Endothelial cell of umbilical vein (primary cell): Measurements from ENCODE around the gene CCDC9. TPM values are rescaled to one million over a fixed set of nuclear protein-coding genes. Genes with fewer than 3 reads are reported as not detected.

ENCODE experiments used
- Bru-seq: library from RNA; stranded (reverse); fragments of 400-500 nt; gene quantifications from one replicate; lab custom pipeline; 2021; lab: Mats Ljungman, UMichigan
- BruChase-seq, 2 experiments: library from RNA; stranded (reverse); fragments of 400-500 nt; gene quantifications; one replicate each; lab custom pipeline; 2021; lab: Mats Ljungman, UMichigan
- BruUV-seq: library from RNA; stranded (reverse); fragments of 400-500 nt; replicated peaks from 2 replicates; lab custom pipeline; 2021; lab: Mats Ljungman, UMichigan
- CTCF ChIA-PET: fragments of 300-600, 350-600 bp; sonication (Branson Sonifier 250); formaldehyde crosslinking; loops from one replicate; lab custom pipeline; 2021; ENCODE audit warnings: antibody characterized with exemption, inconsistent platforms; lab: Charles Lee
- POLR2A ChIA-PET: fragments of 300-600, 350-600 bp; sonication (Branson Sonifier 250); formaldehyde crosslinking; loops from one replicate; lab custom pipeline; 2021; ENCODE audit warnings: antibody characterized with exemption, inconsistent platforms; lab: Charles Lee
- DNase-seq: peaks from one replicate; pipeline ENCODE4 v3.0.0-alpha.2; 2011; ENCODE audit warnings: low read depth, low spot score
- FAIRE-seq: peaks from 2 replicates; lab custom pipeline; 2011; peaks lifted over from hg19 to GRCh38; lab: Jason Lieb, UNC
- H2AFZ ChIP-seq: 2 replicates; pipeline ENCODE4 v1.6.0; 2012; ENCODE audit warnings: low read depth, low read length, control low read depth, inconsistent platforms
- H3K27ac ChIP-seq: 2 replicates; pipeline ENCODE4 v1.5.1; 2011; ENCODE audit warnings: low read depth, mild to moderate bottlenecking, control low read depth, low read length, moderate library complexity; ENCODE audit not compliant: insufficient read depth
- H3K27me3 ChIP-seq, 2 experiments: 2 replicates each; pipeline versions ENCODE4 v1.6.0 to v1.6.1; 2011; ENCODE audit warnings: low read length in 2 of 2, mixed read lengths in 1 of 2; ENCODE audit not compliant: control insufficient read depth in 2 of 2, insufficient read depth in 2 of 2
- H3K36me3 ChIP-seq, 2 experiments: 2 replicates in 1 of 2; 3 replicates in 1 of 2; pipeline ENCODE4 v1.5.1; 2011; ENCODE audit warnings: low read length in 2 of 2, mild to moderate bottlenecking in 1 of 2, moderate library complexity in 1 of 2; ENCODE audit not compliant: control insufficient read depth in 2 of 2, insufficient read depth in 2 of 2; ENCODE audit errors: extremely low read depth in 1 of 2
- H3K4me1 ChIP-seq: 3 replicates; pipeline ENCODE4 v1.5.1; 2011; ENCODE audit warnings: mild to moderate bottlenecking, low read length; ENCODE audit not compliant: control insufficient read depth, insufficient read depth; ENCODE audit errors: extremely low read depth
- H3K4me2 ChIP-seq: 2 replicates; pipeline ENCODE4 v1.6.1; 2011; ENCODE audit warnings: low read length, control low read depth, mixed read lengths; ENCODE audit not compliant: insufficient read depth
- H3K4me3 ChIP-seq, 3 experiments: fragments of 200-600 bp in 1 of 3; sonication (generic), shearing (Covaris generic) in 1 of 3; replicated peaks in 1 of 3; 2 replicates each; pipeline ENCODE4 v1.5.1; 2011 to 2016; ENCODE audit warnings: control low read depth in 3 of 3, low read length in 3 of 3, mild to moderate bottlenecking in 2 of 3, inconsistent platforms in 1 of 3, low read depth in 1 of 3, moderate library complexity in 1 of 3; ENCODE audit not compliant: insufficient read depth in 1 of 3
- H3K79me2 ChIP-seq: 2 replicates; pipeline ENCODE4 v1.6.0; 2012; ENCODE audit warnings: low read length, inconsistent platforms; ENCODE audit not compliant: control insufficient read depth, insufficient read depth
- H3K9ac ChIP-seq: replicated peaks from 2 replicates; pipeline ENCODE3; 2011; ENCODE audit warnings: low read length, control low read depth; ENCODE audit not compliant: insufficient read depth; ENCODE audit errors: extremely low read depth
- H3K9me1 ChIP-seq: replicated peaks from 3 replicates; pipeline ENCODE4 v1.6.0; 2011; ENCODE audit warnings: mild to moderate bottlenecking, low read length; ENCODE audit not compliant: control insufficient read depth, insufficient read depth; ENCODE audit errors: extremely low read depth
- H3K9me3 ChIP-seq: replicated peaks from 2 replicates; pipeline ENCODE4 v1.5.1; 2012; ENCODE audit warnings: low read length, inconsistent platforms; ENCODE audit not compliant: control insufficient read depth, insufficient read depth
- H4K20me1 ChIP-seq: replicated peaks from 2 replicates; pipeline ENCODE3; 2011; ENCODE audit warnings: mild to moderate bottlenecking, low read length; ENCODE audit not compliant: control insufficient read depth, insufficient read depth; ENCODE audit errors: extremely low read depth
- FOS ChIP-seq: IDR thresholded peaks from 2 replicates; pipeline ENCODE4 v1.6.1; 2011; ENCODE audit warnings: mild to moderate bottlenecking, low read length, moderate library complexity, borderline replicate concordance; ENCODE audit not compliant: insufficient read depth
- POLR2A ChIP-seq: IDR thresholded peaks from 2 replicates; pipeline ENCODE4 v1.6.1; 2012; ENCODE audit warnings: low read depth, mild to moderate bottlenecking, control low read depth, low read length
- POLR2AphosphoS5 ChIP-seq: IDR thresholded peaks from 2 replicates; pipeline ENCODE4 v1.6.1; 2012; ENCODE audit warnings: low read depth, mild to moderate bottlenecking, control low read depth, low read length, moderate library complexity; ENCODE audit not compliant: insufficient read depth
- dilution Hi-C: fragments of 300-500 bp; cut with MboI; formaldehyde crosslinking; loops from one replicate; pipeline ENCODE4 v1.15.0; 2019; ENCODE audit warnings: low sequenced_read_pairs; ENCODE audit not compliant: extremely low pct_ligation_motif_present
- intact Hi-C: fragments of 100-400 bp; cut with micrococcal nuclease; formaldehyde crosslinking; loops from one replicate; pipeline ENCODE4 v1.10.0; 2022
- long read RNA-seq: library from polyadenylated mRNA; stranded (forward); transcript quantifications from one replicate; pipeline ENCODE4 v2.0.0, GENCODE V29; 2021
- polyA minus RNA-seq, 3 experiments: library from RNA; depleted of rRNA, polyadenylated mRNA; stranded (reverse); fragments of >200 nt; gene quantifications; 1 replicate in 1 of 3; 2 replicates in 2 of 3; pipeline ENCODE4 v1.2.3, GENCODE V29; 2011
- polyA plus RNA-seq, 4 experiments: library from polyadenylated mRNA; depleted of rRNA in 3 of 4; stranded (reverse) in 3 of 4; unstranded in 1 of 4; fragments of >200 nt; gene quantifications; 2 replicates each; pipeline versions ENCODE4 v1.2.1 to v1.2.3, GENCODE V29; 2011 to 2012; ENCODE audit warnings: missing spikeins in 1 of 4
- total RNA-seq: library from RNA; stranded (reverse); gene quantifications from 2 replicates; pipeline ENCODE4 v1.2.3, GENCODE V29; 2021
- TF ChIP-seq, protein P1 (sequence below), 2 donors: IDR thresholded peaks; 1 replicate in 1 of 2; 2 replicates in 1 of 2; pipeline ENCODE4 v1.5.1; 2011; ENCODE audit warnings: low read length in 2 of 2, mild to moderate bottlenecking in 2 of 2, moderate library complexity in 2 of 2, control low read depth in 1 of 2, inconsistent platforms in 1 of 2, low read depth in 1 of 2; ENCODE audit not compliant: insufficient read depth in 1 of 2; ENCODE audit errors: extremely low read depth in 1 of 2
- TF ChIP-seq, protein P2 (sequence below): IDR thresholded peaks from 2 replicates; pipeline ENCODE4 v1.6.1; 2011; ENCODE audit not compliant: insufficient read depth, insufficient read length

Gene CCDC9
- total RNA-seq = 26.9 and 29.0 TPM in 2 replicates
- polyA plus RNA-seq = 4.6 and 6.0 TPM in 2 replicates
- polyA plus RNA-seq (2011; cell fraction: cytosol; rRNA removed) = 4.2 and 5.1 TPM in 2 replicates
- 21.1 and 30.7 TPM in 2 replicates for polyA plus RNA-seq (2011; cell fraction: nucleus; rRNA removed)
- polyA plus RNA-seq (2012) = 14.2 and 25.1 TPM in 2 replicates
- polyA minus RNA-seq = 4.0 and 7.1 TPM in 2 replicates
- 4.5 TPM for polyA minus RNA-seq (2011; cell fraction: cytosol; rRNA and poly(A)+ RNA removed)
- polyA minus RNA-seq (2011; cell fraction: nucleus; rRNA and poly(A)+ RNA removed) = 11.6 and 17.7 TPM in 2 replicates
- percentile 60 among the genes with signal in this experiment for Bru-seq, nascent RNA
- BruChase-seq, experiment 1, labeled RNA remaining after a 6-hour chase = percentile 76 among the genes with signal in this experiment
- percentile 67 among the genes with signal in this experiment for BruChase-seq, experiment 2, labeled RNA remaining after a 2-hour chase
- long read RNA-seq, transcript CCDC9-201 (12 exons, 2,093 nt) = major isoform, 13 of 30 reads
- long read RNA-seq, partial matches to known transcripts = 6 of 30 reads
- long read RNA-seq, other reads (novel, unspliced or antisense) = 11 of 30 reads

DNA sequence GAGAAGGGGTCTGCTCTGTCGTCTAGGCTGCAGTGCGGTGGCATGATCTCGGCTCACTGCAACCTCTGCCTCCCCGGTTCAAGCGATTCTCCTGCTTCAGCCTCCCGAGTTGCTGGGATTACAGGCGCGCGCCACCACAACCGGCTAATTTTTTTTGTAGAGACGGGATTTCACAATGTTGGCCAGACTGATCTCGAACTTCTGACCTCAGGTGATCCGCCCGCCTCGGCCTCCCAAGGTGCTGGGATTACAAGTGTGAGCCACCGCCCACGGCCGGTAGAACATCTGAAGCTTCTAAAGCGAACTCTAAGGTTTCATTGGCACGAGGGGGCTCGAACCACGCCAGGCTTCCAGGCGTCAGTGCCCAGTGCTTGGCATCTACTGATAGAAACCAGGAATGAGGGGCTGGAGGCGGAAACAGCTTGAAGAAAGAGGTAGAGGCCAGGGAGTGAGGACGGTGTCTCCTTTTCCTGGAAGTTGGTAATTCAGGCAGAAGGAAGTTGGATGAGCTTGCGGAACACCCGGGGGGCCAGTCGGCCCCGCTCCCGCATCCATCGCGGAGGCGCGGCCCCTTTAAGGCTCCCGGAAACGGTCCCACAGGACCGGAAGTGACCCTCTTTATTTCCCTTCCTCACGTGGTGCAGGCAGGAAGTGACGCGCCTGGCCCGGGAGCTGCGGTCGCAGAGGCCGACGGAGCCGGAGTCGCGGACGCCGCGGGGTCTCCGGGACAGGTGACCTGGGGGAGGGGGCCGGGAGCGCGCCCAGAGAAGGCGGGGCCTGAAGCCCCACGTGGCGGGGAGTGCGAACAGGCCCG is at the start of gene CCDC9:
TSS of gene CCDC9 (plus strand) at position 647 of the 814 bp plus-strand sequence. CDS start 1,876 bp downstream, outside the sequence.
- TF ChIP-seq FOS (peak; percentile 28), POLR2AphosphoS5 (peak; percentile 96), POLR2A (peak; percentile 55)
- TF ChIP-seq, protein P1, sequence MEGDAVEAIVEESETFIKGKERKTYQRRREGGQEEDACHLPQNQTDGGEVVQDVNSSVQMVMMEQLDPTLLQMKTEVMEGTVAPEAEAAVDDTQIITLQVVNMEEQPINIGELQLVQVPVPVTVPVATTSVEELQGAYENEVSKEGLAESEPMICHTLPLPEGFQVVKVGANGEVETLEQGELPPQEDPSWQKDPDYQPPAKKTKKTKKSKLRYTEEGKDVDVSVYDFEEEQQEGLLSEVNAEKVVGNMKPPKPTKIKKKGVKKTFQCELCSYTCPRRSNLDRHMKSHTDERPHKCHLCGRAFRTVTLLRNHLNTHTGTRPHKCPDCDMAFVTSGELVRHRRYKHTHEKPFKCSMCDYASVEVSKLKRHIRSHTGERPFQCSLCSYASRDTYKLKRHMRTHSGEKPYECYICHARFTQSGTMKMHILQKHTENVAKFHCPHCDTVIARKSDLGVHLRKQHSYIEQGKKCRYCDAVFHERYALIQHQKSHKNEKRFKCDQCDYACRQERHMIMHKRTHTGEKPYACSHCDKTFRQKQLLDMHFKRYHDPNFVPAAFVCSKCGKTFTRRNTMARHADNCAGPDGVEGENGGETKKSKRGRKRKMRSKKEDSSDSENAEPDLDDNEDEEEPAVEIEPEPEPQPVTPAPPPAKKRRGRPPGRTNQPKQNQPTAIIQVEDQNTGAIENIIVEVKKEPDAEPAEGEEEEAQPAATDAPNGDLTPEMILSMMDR (IDR thresholded peaks at IDR 0.05; ENCODE audit: extremely low read depth in 1 of 2, insufficient read depth in 1 of 2, low read depth in 1 of 2, low read length in 2 of 2) = no peak
- TF ChIP-seq, protein P2, sequence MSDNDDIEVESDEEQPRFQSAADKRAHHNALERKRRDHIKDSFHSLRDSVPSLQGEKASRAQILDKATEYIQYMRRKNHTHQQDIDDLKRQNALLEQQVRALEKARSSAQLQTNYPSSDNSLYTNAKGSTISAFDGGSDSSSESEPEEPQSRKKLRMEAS = peak; percentile 94
- intact Hi-C loops = loop anchor here (1.0 to 5.0 kb wide), 3 partner anchors 12 to 469 kb away; partner anchors contain the start of gene SLC1A5
- peaks cover 11% of the 10 kb centered on the region for H3K4me1 ChIP-seq
- H3K27me3 ChIP-seq = no peaks in the 10 kb centered on the region
- H2AFZ ChIP-seq = peak within 1 kb of the TSS; percentile 98
- peak within 1 kb of the TSS; percentile 97 for H3K4me2 ChIP-seq
- ChIA-PET POLR2A (interaction anchor here (0.6 to 2.8 kb wide), 11 partner anchors 12 to 541 kb away, joined by 3 to 31 read pairs (median 4); partner anchors contain the start of genes INAFM1 and ZC3H4), CTCF (interaction anchor here (0.6 to 2.8 kb wide), 12 partner anchors 9 to 177 kb away, joined by 3 to 49 read pairs (median 4); partner anchors contain the start of gene DHX34)
- no peaks in the 10 kb centered on the region for H4K20me1 ChIP-seq
- H3K27ac ChIP-seq = peak within 1 kb of the TSS; percentile 96
- peak within 1 kb of the TSS; percentile 97 for H3K9ac ChIP-seq
- BruUV-seq = TSS peak; percentile 94
- peak within 1 kb of the TSS; percentile 34 to 81 (median 73) for H3K4me3 ChIP-seq
- peaks cover 9% of the 10 kb centered on the region for H3K79me2 ChIP-seq
- H3K9me1 ChIP-seq = no peaks in the 10 kb centered on the region
- H3K36me3 ChIP-seq = peaks cover 8 to 15% of the 10 kb centered on the region in 2 experiments
- dilution Hi-C loops = no loop called here
- FAIRE-seq = peak; percentile 28
- no peaks in the 10 kb centered on the region for H3K9me3 ChIP-seq
- peak; percentile 95 for DNase-seq
